Measurements from ENCODE around the gene SND1.
"Not testable (repeated sequence)": the region's sequence is repeated elsewhere in the genome, so short reads cannot be mapped to it uniquely, and the experiment has no call there.

Gene SND1

DNA sequence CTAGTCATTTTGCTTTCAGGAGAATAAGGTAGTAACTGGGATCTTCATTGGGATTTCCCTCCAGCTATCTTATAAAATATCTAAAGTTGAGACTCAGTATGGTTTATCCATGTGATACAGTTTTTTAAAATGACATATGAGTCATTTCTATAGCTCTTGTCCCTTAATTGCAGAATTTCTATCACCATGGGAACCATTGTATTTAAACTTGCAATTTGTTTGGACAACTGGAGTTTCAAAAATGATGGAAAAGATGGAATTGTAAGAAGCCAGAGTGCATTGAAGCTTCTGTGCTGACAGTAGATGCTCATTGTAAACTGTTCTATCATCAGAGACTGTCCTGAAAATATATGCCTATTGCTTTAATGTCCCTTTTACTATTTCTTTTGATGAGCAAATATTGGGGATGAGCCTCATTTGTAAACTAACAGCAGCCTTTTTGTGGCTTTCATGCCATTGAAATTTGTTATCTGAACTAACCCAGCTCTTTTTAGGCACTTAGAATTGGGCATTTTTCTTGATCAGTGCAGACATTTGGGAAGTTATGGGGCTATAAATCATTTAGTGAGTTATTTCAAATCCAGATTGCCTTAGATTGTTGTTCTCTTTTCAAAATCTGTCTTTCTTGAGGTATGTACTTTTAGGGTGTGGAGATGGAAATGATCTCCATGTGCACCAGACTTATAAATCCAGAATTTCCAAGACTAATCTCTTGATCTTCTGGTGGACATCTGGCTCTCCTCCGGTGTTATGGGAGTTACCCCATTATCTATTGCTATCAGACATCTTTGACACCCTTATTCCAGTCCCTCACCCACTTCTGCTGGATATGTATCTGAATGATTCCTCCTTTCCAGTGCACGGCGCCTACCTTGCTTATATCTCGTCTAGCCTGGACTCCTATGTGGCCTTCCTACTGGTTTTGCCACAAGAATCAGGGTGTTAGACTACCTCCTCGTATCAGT lies 159.0 kb downstream of the SND1 start:
- DNase-seq = no peak

DNA sequence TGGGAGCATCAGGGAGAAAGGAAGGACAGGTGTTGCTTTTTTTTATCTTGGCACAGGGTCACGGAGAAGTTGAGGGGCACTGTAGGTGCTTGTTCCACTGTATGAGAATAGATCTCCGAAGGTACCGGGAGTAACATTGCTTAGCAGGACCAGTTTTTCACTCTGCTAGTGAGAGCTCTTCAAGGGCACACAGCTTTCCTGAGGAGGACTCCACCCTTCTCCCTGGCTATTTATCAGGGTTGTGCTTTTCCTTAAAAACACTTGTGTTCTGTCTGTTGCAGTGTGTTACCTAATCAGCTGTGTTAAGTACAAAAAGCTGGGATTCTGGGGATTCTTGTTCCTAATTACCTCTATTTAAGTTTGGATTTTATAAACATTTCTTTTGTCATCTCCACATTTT lies 160.5 kb downstream of the SND1 start:
- DNase-seq = no peak

DNA sequence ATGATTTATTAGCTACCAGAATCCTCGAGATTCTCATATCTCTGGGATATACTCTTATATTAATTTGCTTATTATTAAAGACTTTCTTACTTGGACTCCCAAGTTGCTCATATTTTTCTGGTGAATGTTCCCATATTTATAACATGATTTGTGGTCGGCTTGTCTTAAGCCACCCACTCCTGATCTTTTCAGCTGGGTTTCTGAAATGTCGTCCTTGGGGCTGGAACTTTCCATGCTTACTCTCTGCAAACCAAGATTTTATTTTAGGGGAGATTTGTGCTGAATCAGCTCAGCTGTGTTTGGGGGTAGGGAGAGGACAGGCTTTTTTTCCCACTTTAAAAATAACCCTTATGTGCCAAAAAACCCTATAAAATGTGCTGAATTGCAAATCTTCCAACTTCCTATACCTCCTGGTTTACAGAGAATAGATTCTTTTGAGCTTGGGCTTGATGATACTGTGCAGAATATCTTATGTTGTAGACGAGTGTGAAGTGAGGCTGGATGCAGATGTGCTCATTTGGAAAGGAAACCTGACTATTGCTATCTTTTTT lies 162.1 kb downstream of the SND1 start:
- no peak for DNase-seq

DNA sequence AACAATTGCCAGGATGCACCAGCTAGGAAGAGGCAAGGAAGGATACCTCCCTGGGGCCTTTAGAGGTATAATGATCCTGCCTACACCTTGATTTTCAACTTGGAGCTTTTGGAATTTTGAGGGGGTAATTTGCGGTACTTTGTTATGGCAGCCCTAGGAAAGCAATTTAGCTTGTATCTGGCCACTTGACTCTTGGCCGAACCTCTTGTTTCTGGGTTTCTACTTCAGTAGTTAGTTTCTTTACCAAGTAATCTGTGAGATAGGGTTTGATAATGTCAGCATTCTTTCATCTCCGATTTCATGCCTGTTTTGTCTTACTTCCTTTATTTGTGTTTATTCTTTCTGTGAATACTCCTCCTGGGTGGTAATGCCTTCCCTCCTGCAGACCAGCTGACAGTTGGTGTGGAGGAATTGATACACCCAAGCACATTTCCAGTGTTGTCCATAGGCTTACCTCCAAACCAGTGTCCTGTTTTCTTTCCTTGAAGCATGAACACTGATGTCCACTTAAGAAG lies 163.7 kb downstream of the SND1 start:
- DNase-seq = no peak

DNA sequence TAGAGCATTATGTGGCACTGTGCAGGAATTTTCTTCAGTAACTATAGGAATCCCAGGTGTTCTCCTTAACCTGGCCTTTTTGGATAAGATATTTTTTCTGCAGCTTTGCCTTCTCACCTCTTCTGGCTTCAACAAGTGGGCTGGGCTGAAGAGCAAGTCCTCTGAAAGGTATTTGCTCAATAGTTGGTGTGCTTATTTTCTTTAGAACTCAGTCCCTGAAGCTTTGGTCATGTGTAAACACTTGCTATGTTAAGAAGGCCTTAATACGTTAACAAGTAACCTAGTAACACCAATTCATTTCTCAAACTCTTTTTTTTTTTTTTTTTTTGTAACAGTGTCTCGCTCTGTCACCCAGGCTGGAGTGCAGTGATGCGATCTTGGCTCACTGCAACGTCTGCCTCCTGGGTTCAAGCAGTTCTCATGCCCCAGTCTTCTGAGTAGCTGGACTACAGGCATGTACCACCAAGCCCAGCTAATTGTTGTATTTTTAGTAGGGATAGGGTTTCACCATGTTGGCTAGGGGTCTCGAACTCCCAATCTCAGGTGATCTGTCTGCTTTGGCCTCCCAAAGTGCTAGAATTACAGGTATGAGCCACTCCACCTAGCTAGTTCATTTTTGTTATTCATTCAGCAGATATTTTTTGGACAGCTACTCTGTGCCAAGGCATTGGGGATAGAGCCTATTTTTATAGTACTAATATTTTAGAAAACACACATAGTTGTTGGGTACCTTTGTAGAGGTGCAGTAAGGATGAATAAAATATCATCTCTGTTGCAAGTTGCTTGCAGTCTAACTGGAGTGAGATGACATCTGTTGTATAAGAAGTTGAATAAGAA lies 164.6 kb downstream of the SND1 start:
- DNase-seq = no peak

DNA sequence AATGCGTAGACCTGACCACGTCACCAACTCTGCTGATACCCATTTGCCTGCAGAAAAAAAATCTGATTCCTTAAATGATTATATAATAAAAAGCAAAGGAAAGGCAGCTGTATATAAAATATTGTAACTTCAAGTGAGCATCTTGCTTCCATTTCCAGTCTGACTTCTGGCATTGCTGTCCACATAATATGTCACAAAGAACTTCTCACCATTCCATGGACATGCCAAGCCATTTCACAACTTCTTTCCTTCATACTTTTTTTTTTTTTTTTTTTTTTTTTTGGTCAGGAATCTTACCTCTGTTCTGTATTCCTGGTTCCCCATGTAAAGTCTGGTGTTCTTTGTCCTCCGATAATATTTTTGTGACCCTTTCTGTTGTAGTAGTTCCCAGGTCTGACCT lies 165.5 kb downstream of the SND1 start:
- no peak for DNase-seq

DNA sequence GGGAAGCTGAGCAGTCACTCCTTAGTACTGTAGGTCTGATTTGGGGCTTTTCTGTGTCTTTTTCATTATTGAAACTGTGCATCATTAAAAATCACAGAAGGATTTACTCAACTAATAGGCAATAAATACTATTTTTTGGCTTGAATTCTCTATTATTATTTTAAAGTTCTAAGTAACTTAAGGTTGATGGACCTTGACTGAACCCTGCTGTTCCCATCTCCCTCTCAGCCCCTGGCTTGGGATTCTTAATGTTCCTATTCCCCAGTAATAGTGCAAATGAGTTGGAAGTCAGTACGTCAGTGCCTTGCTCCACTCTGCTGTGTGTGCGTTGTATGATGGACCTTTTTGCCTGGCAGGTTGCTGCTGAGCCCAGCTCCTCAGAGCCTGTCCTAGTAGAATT lies 166.3 kb downstream of the SND1 start:
- DNase-seq = no peak

DNA sequence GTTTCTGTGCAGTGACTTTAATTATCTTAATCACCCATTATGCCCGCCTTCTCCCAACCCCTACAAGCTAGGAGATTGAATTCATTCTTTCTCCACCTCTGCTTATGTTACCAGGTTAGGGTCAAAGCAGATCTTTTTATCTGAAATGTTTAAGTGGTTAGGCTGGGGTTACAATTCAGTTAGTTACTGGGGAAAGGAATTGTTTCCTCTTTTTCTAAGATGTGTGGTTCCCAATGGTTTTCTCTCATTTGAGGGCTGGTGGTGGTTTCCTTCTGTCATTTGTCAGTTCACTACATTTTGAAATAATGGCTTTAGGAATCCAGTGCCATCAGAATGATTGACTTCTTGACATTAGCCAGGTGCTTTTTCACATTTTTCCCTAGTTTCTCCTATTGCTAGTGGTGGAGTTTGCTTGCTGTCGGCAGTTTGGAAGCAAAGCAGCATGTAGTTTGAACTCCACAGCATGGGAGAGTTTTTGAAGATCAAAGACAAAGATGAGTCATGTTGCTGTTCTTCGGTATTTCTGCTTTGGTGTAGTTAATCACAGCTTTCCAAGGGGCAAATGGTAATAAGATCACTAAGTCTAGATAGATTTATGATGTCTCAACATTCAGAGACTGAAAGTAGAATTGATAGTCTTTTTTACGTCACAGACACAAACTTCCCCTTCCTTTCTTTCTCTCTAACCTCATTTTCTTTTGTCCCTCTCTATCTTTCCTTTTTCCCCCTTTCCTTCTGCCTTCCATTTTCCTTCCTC lies 168.2 kb downstream of the SND1 start:
- DNase-seq = no peak

DNA sequence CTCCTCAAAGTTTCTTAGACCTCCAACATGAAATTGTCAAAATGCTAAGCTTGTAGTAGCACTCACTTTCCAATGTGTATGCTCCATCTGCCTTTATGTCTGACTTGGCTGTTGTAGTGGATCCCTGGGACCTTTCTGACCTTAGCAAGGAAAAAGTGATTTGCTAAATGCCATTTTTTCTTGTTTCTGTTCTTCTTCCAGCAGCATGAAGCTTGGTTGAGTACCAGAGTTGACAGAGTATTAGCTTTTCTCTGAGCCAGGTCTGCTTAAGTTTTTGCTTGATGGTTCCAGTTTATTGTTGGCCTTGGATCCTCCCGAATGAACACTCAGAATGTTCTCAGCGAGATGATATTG lies 168.7 kb downstream of the SND1 start:
- DNase-seq = no peak

DNA sequence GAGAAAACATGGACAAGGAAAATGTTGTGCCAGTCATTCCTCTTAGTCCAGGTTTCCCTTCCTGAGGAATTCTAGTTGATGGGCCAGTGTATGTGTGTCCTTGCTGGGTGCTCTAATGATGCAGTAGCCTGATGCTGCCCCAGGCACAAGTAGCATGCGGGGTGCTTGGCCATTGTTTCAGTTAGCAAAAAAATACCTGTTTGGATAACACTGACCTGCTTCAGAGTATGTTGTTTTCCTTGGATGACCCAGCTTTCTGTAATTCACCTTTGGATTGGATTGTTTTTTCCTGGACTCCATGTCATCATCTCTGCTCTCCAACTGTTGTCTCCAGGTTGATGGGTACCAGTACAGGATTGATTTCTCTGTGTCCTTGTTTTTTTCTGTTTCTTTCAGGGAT lies 169.2 kb downstream of the SND1 start:
- no peak for DNase-seq

DNA sequence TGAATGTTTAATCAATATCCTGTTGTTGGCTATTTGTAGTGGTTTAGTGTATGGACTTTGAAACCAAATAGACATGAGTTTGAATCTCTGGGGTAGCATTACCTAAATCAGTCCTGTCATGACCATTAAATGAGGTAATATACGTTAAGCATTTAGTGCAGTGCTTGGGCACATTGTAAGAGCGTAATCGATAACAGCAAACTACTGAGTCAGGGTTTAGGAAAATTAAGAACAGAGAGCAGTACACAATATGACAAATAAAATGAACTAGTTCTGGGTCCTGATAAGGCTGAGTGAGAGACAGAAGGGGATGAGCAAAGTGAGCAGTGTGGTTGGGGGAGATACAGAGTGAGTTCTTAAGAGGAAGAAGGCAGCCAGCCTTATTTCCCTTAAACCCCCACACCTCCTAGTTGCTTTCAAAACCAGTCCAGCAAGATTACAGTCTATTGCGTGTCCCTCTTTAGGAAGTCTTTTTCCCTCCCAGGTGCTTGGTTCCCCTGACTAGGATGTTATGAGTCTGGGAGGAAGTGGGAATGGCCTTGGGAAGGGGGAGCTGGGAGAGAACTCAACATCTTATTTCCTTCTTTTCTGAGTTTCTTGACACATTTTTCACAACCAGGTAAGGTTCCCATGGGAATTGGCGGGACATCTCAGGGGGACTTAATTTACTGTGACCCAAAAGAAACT lies 171.0 kb downstream of the SND1 start:
- no peak for DNase-seq

DNA sequence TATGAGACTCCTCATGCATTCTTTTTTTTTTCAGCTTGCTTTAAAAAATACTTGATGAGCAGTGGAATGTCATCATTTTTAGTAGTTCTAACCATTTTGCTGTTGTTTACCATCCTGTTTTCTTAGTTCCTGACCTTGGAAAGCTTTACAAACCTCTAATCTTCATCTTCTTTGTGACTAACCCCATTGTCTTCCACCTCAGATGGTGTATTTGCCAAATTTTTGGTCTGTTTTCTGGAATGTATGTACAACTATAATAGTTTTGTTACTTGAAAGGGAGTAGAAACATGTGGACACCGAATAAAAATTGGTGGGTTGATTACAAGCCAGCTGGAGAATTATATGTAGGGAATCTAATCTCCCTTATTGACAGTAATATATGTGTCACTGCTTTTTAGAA lies 172.7 kb downstream of the SND1 start:
- DNase-seq = no peak

DNA sequence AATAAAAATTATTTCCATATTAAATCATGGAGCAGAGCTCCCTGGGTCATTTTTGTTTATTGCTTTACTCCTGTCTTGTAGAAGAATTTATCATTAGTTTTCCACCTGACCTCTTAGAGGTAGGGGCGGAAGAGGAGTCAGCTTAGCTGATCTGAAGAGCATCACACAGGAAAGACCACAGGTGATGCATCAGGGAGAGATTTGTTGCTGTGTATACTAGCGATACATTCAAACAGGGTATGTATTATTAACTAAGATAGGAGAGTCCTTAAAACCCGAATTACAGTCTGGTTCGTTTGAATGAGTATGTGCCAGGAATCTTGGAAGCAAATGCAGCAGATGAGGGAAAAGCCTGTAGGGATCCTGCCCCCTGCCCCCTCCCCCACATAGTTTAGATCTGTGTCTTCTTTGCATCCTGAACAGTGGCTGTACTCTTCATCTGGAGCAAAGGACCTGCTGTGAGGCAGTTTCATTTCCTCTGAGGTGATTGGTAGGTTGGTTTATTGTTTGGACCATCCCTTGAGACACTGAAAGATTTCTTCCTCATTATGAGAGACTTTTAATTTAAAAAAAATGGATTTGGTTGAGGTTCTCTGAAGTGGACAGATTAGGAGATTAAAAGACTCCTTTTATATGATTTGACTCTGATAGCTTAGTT lies 177.0 kb downstream of the SND1 start:
- no peak for DNase-seq

DNA sequence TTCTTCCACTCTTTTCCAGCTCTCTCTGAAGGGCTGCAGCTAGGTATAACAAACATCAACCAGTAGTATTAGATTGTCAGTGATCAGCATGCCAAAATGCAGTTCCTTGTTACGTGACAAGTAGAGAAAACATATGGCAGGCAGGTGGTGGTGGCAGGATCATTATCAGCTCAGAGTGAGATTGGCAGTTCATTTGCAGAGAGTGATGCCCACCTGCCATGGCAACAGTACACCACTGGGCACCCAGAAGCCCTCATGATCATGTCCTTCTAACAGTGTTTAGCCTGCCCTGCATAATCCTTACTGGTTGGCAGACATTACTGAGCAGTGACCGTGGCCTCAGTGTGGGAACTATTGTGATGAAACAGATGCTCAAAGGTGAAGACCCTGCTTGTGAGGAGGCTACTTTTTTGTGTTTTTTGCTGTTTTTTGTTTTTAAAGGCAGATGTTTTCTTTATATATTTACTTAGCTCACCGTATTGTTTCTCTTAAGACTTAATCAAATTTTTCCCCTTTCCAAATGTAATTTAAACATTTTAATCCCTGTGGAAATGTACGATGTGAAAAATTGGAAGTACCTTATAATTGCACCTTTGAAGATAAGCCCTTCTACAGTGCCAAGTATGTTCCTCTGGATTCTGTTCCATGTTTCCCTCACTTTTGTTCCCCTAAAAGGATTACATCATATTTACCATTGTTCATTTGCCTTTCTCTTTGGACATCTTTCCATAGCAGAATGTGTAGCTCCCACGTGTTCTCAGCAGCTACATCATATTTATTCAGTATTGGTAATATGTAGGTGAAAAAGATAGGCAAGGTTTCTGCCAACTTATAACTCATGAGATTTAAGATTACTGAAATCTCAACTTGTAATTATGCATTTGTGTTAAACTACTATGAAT lies 179.6 kb downstream of the SND1 start:
- DNase-seq = no peak

DNA sequence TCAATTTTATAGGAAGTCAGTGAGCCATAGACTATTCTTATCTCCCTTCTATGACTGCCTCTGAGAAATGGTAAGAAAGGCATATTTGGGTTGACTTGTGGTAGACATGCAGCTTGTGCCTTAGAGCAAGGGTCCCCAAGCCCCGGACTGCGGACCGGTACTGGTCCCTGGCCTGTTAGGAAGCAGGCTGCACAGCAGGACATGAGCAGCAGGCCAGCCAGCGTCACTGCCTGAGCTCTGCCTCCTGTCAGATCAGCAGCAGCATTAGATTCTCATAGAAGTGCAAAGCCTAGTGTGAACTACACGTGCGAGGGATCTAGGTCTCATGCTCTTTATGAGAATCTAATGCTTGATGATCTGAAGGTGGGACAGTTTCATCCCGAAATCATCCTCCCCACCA lies 180.6 kb downstream of the SND1 start:
- DNase-seq = no peak

DNA sequence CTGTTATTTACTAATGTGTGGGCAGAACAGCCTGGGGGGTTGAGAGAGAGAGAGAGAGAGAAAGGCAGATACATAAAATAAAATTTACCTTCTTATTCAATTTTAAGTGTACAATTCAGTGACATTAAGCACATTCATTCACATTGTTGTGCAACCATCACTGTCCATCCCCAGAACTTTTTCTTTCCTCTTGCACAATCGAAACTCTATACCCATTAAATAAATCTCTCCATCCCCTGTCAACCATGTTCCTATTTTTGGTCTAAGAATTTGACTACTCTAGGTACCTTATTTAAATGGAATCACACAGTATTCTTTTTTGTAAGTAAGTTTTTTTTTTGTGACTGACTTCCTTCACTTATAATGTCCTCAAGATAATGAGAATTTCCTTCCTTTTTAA lies 181.6 kb downstream of the SND1 start:
- no peak for DNase-seq

DNA sequence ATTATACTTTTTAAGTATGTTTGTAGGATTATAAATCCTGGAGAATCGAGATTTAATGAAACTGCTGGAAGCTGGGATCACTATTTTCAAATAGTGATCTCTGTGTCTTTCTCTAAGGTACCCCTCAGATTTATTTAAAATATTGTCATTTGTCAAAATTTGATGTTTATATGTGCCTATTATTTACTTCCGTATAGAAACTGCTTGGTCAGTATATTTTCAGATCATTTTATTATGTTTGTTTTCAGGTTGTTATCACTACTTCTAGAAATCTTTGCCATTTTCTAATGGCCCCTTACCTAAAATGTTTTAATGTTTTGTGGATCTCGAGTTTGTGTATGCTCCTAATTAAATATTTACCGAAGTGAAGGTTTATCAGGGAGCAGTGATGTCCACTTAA lies 183.7 kb downstream of the SND1 start:
- no peak for DNase-seq

DNA sequence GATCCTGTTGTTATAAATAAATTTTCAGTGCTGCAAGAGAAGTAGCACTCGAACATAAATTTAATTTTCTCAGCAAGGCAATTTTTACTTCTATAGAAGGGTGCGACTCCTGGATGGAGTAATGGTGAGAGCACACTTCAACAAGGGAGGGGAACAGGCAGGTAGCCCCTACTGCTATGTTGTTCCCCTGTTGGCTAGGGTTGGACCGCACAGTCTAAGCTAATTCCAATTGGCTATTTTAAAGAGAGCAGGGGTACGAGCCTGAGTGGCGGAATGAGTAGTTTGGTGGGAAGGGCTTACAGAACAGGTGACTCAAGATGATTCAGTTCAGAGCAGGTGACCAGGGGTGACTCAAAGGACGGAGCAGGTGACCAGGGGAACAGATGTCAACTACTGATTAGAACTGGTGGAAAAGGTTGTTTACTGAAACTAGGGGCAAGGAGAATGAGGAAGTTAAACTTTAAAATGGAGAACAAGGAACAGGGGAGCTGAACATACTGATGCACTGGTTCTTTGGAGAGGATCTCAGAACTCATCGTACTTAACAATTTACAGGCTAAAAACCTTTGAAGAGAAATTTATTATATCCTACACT lies 185.9 kb downstream of the SND1 start:
- DNase-seq = not testable (repeated sequence)

DNA sequence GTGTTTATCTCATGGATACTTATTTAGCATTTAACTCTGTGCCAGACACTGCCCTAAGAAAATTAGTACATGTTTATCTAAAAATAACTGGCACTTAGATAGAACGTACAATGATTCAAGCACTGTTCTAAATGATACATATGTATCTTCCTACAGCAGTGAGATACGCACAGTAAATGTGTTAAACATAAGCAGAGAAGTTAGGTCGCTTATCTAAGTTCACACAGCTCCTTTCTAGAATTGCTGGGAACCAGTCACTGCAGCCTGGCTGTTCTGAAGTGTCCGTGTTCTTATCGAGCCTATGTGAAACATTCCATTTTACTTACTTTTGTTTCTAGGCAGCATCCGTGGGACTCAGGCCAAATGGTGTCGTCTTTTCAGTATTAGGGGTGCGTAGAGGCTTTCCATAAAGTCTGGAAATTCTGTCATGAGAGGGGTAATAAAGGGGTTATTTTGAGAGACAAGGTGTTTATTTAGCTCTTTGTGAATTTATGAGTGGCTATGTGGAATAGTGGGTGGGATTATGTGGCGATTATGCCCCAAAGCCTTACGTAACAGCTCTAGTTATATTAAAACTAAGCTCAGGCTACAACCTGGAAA lies 186.9 kb downstream of the SND1 start:
- DNase-seq = no peak
